K562 (cell line): ENCODE results near the gene TMEM101. TPM values are rescaled to one million over a fixed set of nuclear protein-coding genes. Genes with fewer than 3 reads are reported as not detected.

ENCODE experiments used
- ASH1L ChIP-seq: fragments of 450-650 bp; IDR thresholded peaks from 2 replicates; pipeline ENCODE4 v1.6.1; 2018; ENCODE audit warnings: borderline replicate concordance, mild to moderate bottlenecking, low read depth; ENCODE audit not compliant: partially characterized antibody
- CBFA2T3 ChIP-seq: fragments of 450-650 bp; IDR thresholded peaks from 2 replicates; pipeline ENCODE4 v1.6.1; 2017
- CBX8 ChIP-seq: fragments of 200-600 bp; sonication (generic); IDR thresholded peaks from 2 replicates; pipeline ENCODE4 v1.6.1; 2012; ENCODE audit warnings: borderline replicate concordance, mixed run types, low read depth, mild to moderate bottlenecking, moderate library complexity, mixed read lengths, low read length, control low read depth, inconsistent platforms; ENCODE audit not compliant: poor library complexity, severe bottlenecking; ENCODE audit errors: extremely low read depth
- CC2D1A ChIP-seq: fragments of 450-650 bp; IDR thresholded peaks from 2 replicates; pipeline ENCODE4 v1.6.1; 2017; ENCODE audit warnings: mild to moderate bottlenecking
- ETS2 ChIP-seq: IDR thresholded peaks from 2 replicates; pipeline ENCODE4 v1.6.1; 2016; ENCODE audit warnings: borderline replicate concordance, missing genetic modification characterization, mild to moderate bottlenecking, moderate library complexity, missing compliant biosample characterization; ENCODE audit not compliant: poor library complexity, severe bottlenecking
- FOS ChIP-seq: IDR thresholded peaks from 3 replicates; pipeline ENCODE4 v1.6.1; 2011; ENCODE audit not compliant: insufficient read length; ENCODE audit errors: extremely low read depth
- GTF2F1 ChIP-seq: IDR thresholded peaks from 2 replicates; pipeline ENCODE4 v1.6.1; 2011; ENCODE audit warnings: low read depth, low read length, improper control_type of control experiment
- HCFC1 ChIP-seq: IDR thresholded peaks from 2 replicates; pipeline ENCODE4 v1.6.1; 2012; ENCODE audit warnings: low read depth, low read length, improper control_type of control experiment
- HDAC6 ChIP-seq: IDR thresholded peaks from 2 replicates; pipeline ENCODE4 v1.6.1; 2012; ENCODE audit warnings: low read depth, mild to moderate bottlenecking, control low read depth, inconsistent platforms, low read length, moderate library complexity
- JUND ChIP-seq, 2 experiments: IDR thresholded peaks; 2 replicates in 1 of 2; 3 replicates in 1 of 2; pipeline ENCODE4 v1.6.1; 2011; ENCODE audit warnings: borderline replicate concordance in 2 of 2, low read depth in 2 of 2, low read length in 2 of 2, improper control_type of control experiment in 1 of 2, missing biosample characterization in 1 of 2, missing genetic modification characterization in 1 of 2, missing genetic modification reagents in 1 of 2
- LARP7 ChIP-seq: fragments of 450-650 bp; IDR thresholded peaks from 2 replicates; pipeline ENCODE4 v1.6.1; 2016
- MTA1 ChIP-seq: fragments of 450-650 bp; IDR thresholded peaks from 2 replicates; pipeline ENCODE4 v1.6.1; 2017; ENCODE audit warnings: borderline replicate concordance
- NCOA4 ChIP-seq: fragments of 450-650 bp; IDR thresholded peaks from 2 replicates; pipeline ENCODE4 v1.6.1; 2018; ENCODE audit warnings: mild to moderate bottlenecking; ENCODE audit not compliant: partially characterized antibody
- NFATC3 ChIP-seq: fragments of 450-650 bp; IDR thresholded peaks from 2 replicates; pipeline ENCODE4 v1.6.1; 2017; ENCODE audit warnings: mild to moderate bottlenecking
- POLR2B ChIP-seq: fragments of 450-650 bp; IDR thresholded peaks from 2 replicates; pipeline ENCODE4 v1.6.1; 2018; ENCODE audit warnings: low read depth; ENCODE audit not compliant: partially characterized antibody
- PTRF ChIP-seq: fragments of 450-650 bp; IDR thresholded peaks from 2 replicates; pipeline ENCODE4 v1.6.1; 2016; ENCODE audit warnings: mild to moderate bottlenecking, missing genetic modification characterization, missing compliant biosample characterization
- RCOR1 ChIP-seq, 2 experiments: IDR thresholded peaks; 2 replicates each; pipeline ENCODE4 v1.6.1; 2012; ENCODE audit warnings: low read depth in 2 of 2, low read length in 2 of 2, borderline replicate concordance in 1 of 2, improper control_type of control experiment in 1 of 2
- RFX5 ChIP-seq: IDR thresholded peaks from 2 replicates; pipeline ENCODE4 v1.6.1; 2011; ENCODE audit warnings: low read depth, mild to moderate bottlenecking, improper control_type of control experiment, low read length
- RHOXF2B ChIP-seq: fragments of 250-450 bp; sonication (Bioruptor Pico); conservative IDR thresholded peaks from 2 replicates; pipeline ENCODE4 v1.5.1; 2021
- SP2 ChIP-seq: IDR thresholded peaks from 2 replicates; pipeline ENCODE4 v1.6.1; 2011; ENCODE audit warnings: mild to moderate bottlenecking, low read depth, low read length, moderate library complexity; ENCODE audit not compliant: poor library complexity, severe bottlenecking; ENCODE audit errors: extremely low read depth
- ZNF311 ChIP-seq: fragments of 250-450 bp; sonication (Bioruptor Pico); IDR thresholded peaks from 2 replicates; pipeline ENCODE4 v1.4.0; 2020; ENCODE audit warnings: mild to moderate bottlenecking, moderate library complexity
- polyA plus RNA-seq, 8 experiments: library from polyadenylated mRNA; depleted of rRNA in 4 of 8; stranded (reverse) in 5 of 8; unstranded in 3 of 8; fragments of >200 nt; fragmentation: Nextera tagmentation in 2 of 8; fragmentation: Illumina TruSeq in 1 of 8; extraction: Ambion mirVana in 2 of 8; extraction: Trizol in 1 of 8; gene quantifications; 2 replicates each; pipeline versions ENCODE4 v1.2.1 to v1.2.3, GENCODE V29; 2011 to 2014; ENCODE audit warnings: inconsistent platforms in 1 of 8, missing spikeins in 1 of 8
- total RNA-seq, 7 experiments: library from RNA; depleted of rRNA in 6 of 7; stranded (reverse); fragments of >200 nt in 6 of 7; fragmentation: Illumina TruSeq in 2 of 7; extraction: Trizol in 2 of 7; gene quantifications; 2 replicates each; pipeline versions ENCODE4 v1.2.1 to v1.2.3, GENCODE V29; 2011 to 2021; ENCODE audit warnings: low replicate concordance in 1 of 7
- TF ChIP-seq, protein P1 (sequence below): fragments of 200-800 bp; sonication (Bioruptor generic); IDR thresholded peaks from 2 replicates; pipeline ENCODE4 v1.6.1; 2017; ENCODE audit warnings: missing genetic modification characterization, missing compliant biosample characterization
- TF ChIP-seq, protein P2 (sequence below): fragments of 250-450 bp; sonication (Bioruptor Pico); IDR thresholded peaks from 2 replicates; pipeline ENCODE4 v1.8.0; 2021; ENCODE audit warnings: moderate library complexity, mild to moderate bottlenecking, inconsistent platforms
- TF ChIP-seq, protein P3 (sequence below): fragments of 200-800 bp; sonication (Bioruptor generic); IDR thresholded peaks from 2 replicates; pipeline ENCODE4 v1.6.1; 2017; ENCODE audit warnings: missing genetic modification characterization, missing compliant biosample characterization

Gene TMEM101
- total and polyA plus RNA-seq, 9 of the 15 experiments (the other 6 are each of a cell fraction or from before 2014, with no cell fraction given), result 21.2 to 110 (median 37.8) TPM

DNA sequence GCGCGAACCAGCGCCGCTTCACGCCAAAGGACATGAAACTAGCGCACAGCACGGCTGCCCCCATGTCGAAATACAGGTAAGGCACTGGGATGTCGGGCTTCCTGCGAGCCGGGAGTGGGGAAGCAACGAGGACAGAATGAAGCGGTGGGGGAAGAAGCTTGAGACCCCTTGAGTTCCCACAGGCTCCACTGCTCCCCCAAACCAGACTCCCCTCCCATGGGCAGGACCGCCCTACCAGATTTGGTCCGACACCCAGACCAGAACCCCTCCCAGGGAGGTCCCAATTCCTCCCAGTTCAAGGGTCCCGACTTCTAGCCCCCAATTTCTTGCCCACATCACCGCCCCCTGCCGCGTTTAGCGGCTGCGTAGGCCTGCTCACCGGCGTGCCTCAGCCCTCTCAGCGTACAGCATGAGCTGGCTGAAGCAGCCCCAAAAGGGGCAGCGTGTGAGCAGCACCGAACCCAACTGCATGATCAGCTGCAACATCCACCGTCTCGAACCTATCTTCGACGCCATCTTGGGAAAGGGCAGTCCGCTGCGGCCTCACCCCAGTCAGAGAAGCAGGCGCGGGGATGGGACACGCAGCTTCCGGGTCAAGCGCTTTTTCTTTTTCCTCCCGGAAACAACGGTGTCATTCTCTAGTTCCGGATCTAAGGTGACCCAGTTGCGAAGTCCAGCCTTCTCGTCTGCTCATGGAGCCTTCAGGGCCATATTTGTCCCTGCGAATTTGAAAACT, at the start of gene TMEM101 (continued):
- peak; percentile 46 to 83; a peak in 3 of 4 replicates for TF ChIP-seq RCOR1 (IDR thresholded peaks at IDR 0.05; ENCODE audit: borderline replicate concordance in 1 of 2, low read depth in 2 of 2, low read length in 2 of 2)
- no peak for TF ChIP-seq CBX8
- peak; percentile 100 for TF ChIP-seq HCFC1
- peak; percentile 80 for TF ChIP-seq JUND (IDR thresholded peaks at IDR 0.05; ENCODE audit: borderline replicate concordance, low read depth, low read length)
- TF ChIP-seq JUND (tag; IDR thresholded peaks at IDR 0.05; ENCODE audit: borderline replicate concordance, low read depth, low read length), result peak; percentile 8; the same call in 1 of the 3 replicates
- no peak for TF ChIP-seq HDAC6
- no peak for TF ChIP-seq ZNF311 (CRISPR knock-in tag)
- peak; percentile 74; the same call in 1 of the 2 replicates for TF ChIP-seq RFX5
- peak; percentile 83; the same call in 1 of the 2 replicates for TF ChIP-seq GTF2F1
- TF ChIP-seq LARP7, result peak; percentile 81; the same call in 1 of the 2 replicates
- TF ChIP-seq, protein P1, sequence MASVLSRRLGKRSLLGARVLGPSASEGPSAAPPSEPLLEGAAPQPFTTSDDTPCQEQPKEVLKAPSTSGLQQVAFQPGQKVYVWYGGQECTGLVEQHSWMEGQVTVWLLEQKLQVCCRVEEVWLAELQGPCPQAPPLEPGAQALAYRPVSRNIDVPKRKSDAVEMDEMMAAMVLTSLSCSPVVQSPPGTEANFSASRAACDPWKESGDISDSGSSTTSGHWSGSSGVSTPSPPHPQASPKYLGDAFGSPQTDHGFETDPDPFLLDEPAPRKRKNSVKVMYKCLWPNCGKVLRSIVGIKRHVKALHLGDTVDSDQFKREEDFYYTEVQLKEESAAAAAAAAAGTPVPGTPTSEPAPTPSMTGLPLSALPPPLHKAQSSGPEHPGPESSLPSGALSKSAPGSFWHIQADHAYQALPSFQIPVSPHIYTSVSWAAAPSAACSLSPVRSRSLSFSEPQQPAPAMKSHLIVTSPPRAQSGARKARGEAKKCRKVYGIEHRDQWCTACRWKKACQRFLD (CRISPR knock-in tag), result no peak
- TF ChIP-seq ASH1L, result peak; percentile 12
- TF ChIP-seq NFATC3, result no peak
- peak; percentile 65 for TF ChIP-seq POLR2B
- TF ChIP-seq PTRF, result no peak
- TF ChIP-seq CC2D1A, result peak; percentile 38; the same call in 1 of the 2 replicates
- TF ChIP-seq NCOA4, result no peak
- TF ChIP-seq CBFA2T3, result no peak
- TF ChIP-seq SP2, result no peak
- no peak for TF ChIP-seq FOS
- TF ChIP-seq RHOXF2B (CRISPR knock-in tag), result no peak
- TF ChIP-seq, protein P2, sequence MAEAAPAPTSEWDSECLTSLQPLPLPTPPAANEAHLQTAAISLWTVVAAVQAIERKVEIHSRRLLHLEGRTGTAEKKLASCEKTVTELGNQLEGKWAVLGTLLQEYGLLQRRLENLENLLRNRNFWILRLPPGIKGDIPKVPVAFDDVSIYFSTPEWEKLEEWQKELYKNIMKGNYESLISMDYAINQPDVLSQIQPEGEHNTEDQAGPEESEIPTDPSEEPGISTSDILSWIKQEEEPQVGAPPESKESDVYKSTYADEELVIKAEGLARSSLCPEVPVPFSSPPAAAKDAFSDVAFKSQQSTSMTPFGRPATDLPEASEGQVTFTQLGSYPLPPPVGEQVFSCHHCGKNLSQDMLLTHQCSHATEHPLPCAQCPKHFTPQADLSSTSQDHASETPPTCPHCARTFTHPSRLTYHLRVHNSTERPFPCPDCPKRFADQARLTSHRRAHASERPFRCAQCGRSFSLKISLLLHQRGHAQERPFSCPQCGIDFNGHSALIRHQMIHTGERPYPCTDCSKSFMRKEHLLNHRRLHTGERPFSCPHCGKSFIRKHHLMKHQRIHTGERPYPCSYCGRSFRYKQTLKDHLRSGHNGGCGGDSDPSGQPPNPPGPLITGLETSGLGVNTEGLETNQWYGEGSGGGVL (CRISPR knock-in tag), result no peak
- no peak for TF ChIP-seq ETS2 (tag)
- TF ChIP-seq MTA1, result peak; percentile 21; the same call in 1 of the 2 replicates
- TF ChIP-seq, protein P3, sequence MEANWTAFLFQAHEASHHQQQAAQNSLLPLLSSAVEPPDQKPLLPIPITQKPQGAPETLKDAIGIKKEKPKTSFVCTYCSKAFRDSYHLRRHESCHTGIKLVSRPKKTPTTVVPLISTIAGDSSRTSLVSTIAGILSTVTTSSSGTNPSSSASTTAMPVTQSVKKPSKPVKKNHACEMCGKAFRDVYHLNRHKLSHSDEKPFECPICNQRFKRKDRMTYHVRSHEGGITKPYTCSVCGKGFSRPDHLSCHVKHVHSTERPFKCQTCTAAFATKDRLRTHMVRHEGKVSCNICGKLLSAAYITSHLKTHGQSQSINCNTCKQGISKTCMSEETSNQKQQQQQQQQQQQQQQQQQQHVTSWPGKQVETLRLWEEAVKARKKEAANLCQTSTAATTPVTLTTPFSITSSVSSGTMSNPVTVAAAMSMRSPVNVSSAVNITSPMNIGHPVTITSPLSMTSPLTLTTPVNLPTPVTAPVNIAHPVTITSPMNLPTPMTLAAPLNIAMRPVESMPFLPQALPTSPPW (CRISPR knock-in tag), result peak; percentile 78
